ENCODE measurements around the gene FAM168A.

Gene FAM168A

GRCh38 chr11:73597336-73597955, 466 bp downstream of the FAM168A start:
- no peak for DNase-seq (ENCODE audit: extremely low read depth, low read depth)
- H3K4me3 ChIP-seq (replicated peaks; ENCODE audit: low read depth, low read length) = peak overlapping the region; percentile 75
- no peak for TF ChIP-seq CTCF (IDR thresholded peaks at IDR 0.05; ENCODE audit: low read depth, low read length, missing control alignments)

- DNase-seq (ENCODE audit: extremely low read depth, low read depth) = no peak
- no peak for TF ChIP-seq CTCF (IDR thresholded peaks at IDR 0.05; ENCODE audit: low read depth, low read length, missing control alignments)
- H3K4me3 ChIP-seq (replicated peaks; ENCODE audit: low read depth, low read length) = peak overlapping the region; percentile 75
Observed at GRCh38 chr11:73596547-73596946, 1.4 kb downstream of the FAM168A start.

GRCh38 chr11:73592640-73593039, 5.3 kb downstream of the FAM168A start:
- DNase-seq (ENCODE audit: extremely low read depth, low read depth) = no peak
- TF ChIP-seq CTCF (IDR thresholded peaks at IDR 0.05; ENCODE audit: low read depth, low read length, missing control alignments) = no peak
- H3K4me3 ChIP-seq (replicated peaks; ENCODE audit: low read depth, low read length) = no peak overlapping the region

- H3K4me3 ChIP-seq (replicated peaks; ENCODE audit: low read depth, low read length) = no peak overlapping the region
- DNase-seq (ENCODE audit: extremely low read depth, low read depth) = no peak
- TF ChIP-seq CTCF (IDR thresholded peaks at IDR 0.05; ENCODE audit: low read depth, low read length, missing control alignments) = no peak
Observed at GRCh38 chr11:73591743-73592142, 6.2 kb downstream of the FAM168A start.

- no peak overlapping the region for H3K4me3 ChIP-seq (replicated peaks; ENCODE audit: low read depth, low read length)
- no peak for TF ChIP-seq CTCF (IDR thresholded peaks at IDR 0.05; ENCODE audit: low read depth, low read length, missing control alignments)
- DNase-seq (ENCODE audit: extremely low read depth, low read depth) = no peak
Observed at GRCh38 chr11:73590991-73591390, 6.9 kb downstream of the FAM168A start.

- DNase-seq (ENCODE audit: extremely low read depth, low read depth) = no peak
- no peak for TF ChIP-seq CTCF (IDR thresholded peaks at IDR 0.05; ENCODE audit: low read depth, low read length, missing control alignments)
Observed at GRCh38 chr11:73586791-73587190, 11.1 kb downstream of the FAM168A start.

More at GRCh38 chr11:73586791-73587190, 11.1 kb downstream of the FAM168A start:
- H3K4me3 ChIP-seq (replicated peaks; ENCODE audit: low read depth, low read length) = no peak overlapping the region
